ENCODE results near the gene KLK11.

Gene KLK11

DNA sequence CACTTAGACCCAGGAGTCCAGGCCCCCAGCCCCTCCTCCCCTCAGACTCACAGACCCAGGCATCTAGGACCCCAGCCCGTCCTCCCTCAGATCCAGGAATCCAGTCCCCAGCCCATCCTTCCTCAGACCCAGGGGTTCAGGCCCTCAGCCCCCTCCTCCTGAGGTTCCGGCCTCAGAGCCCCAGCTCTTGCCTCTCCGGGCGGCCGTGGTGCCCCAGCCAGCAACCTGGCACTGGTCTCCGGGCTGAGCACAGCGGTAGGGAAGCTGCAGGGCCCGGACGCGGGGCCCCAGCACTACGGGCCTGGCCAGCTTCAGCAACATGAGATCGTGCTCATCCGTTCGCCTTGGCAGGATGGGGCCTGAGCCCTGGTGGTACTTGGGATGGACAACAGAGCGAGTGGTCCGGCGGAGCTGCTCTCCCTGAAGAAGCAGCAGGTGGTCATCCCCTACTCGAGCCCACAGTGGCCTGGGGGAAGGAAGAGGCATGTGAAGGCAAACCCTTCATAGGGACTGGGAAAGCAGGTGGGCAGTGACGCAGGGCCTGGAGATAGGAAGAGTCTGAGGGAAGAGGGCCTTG, 10.6 kb downstream of the KLK11 start:
- DNase-seq (ENCODE audit: extremely low spot score), result no peak
- CTCF ChIA-PET, result interaction anchor here (0.9 kb wide), 1 partner anchor 93 kb away, joined by 3 read pairs; the partner anchor contains the start of gene CTU1
- TF ChIP-seq SUZ12 (IDR thresholded peaks at IDR 0.05) (no peak), ZNF384 (IDR thresholded peaks at IDR 0.05) (no peak), FOXK2 (IDR thresholded peaks at IDR 0.05) (no peak), ARNT (IDR thresholded peaks at IDR 0.05) (no peak), FOXA1 (IDR thresholded peaks at IDR 0.05) (no peak), NFRKB (IDR thresholded peaks at IDR 0.05) (no peak), L3MBTL2 (conservative IDR thresholded peaks at IDR 0.05) (no peak), FOXM1 (IDR thresholded peaks at IDR 0.05; ENCODE audit: borderline replicate concordance) (no peak), HDGF (IDR thresholded peaks at IDR 0.05; ENCODE audit: borderline replicate concordance) (no peak), CTBP1 (IDR thresholded peaks at IDR 0.05; ENCODE audit: borderline replicate concordance) (no peak), SP1 (IDR thresholded peaks at IDR 0.05) (no peak), ELF4 (IDR thresholded peaks at IDR 0.05) (no peak), TARDBP (IDR thresholded peaks at IDR 0.05) (no peak), BHLHE40 (IDR thresholded peaks at IDR 0.05; ENCODE audit: borderline replicate concordance) (no peak), LEF1 (IDR thresholded peaks at IDR 0.05; ENCODE audit: borderline replicate concordance) (no peak)
- TF ChIP-seq, protein P1, sequence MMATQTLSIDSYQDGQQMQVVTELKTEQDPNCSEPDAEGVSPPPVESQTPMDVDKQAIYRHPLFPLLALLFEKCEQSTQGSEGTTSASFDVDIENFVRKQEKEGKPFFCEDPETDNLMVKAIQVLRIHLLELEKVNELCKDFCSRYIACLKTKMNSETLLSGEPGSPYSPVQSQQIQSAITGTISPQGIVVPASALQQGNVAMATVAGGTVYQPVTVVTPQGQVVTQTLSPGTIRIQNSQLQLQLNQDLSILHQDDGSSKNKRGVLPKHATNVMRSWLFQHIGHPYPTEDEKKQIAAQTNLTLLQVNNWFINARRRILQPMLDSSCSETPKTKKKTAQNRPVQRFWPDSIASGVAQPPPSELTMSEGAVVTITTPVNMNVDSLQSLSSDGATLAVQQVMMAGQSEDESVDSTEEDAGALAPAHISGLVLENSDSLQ (IDR thresholded peaks at IDR 0.05), result no peak
- POLR2A ChIA-PET, result no interaction called here

DNA sequence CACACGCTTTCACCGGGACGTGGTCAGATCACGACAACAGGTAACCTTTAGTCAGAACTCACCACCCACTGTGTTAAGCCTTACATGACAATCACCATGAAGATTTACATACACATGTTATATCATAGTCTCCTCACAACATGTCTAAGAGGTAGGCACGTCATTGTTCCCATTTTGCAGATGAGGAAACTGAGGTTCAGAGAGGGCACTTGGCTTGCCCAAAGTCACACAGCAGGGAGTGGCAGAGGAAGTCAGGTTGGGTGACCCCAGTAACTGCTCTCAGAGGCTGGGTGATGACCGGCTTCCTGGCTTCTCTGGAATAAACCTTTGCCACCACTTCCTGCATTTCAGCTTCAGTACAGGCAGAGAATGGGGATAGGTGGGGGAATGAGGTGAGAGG, 12.2 kb downstream of the KLK11 start:
- no peak for TF ChIP-seq L3MBTL2 (conservative IDR thresholded peaks at IDR 0.05)
- no peak for TF ChIP-seq FOXA1 (IDR thresholded peaks at IDR 0.05)
- TF ChIP-seq FOXK2 (IDR thresholded peaks at IDR 0.05), result no peak
- no peak for TF ChIP-seq FOXM1 (IDR thresholded peaks at IDR 0.05; ENCODE audit: borderline replicate concordance)
- no peak for TF ChIP-seq BHLHE40 (IDR thresholded peaks at IDR 0.05; ENCODE audit: borderline replicate concordance)
- TF ChIP-seq LEF1 (IDR thresholded peaks at IDR 0.05; ENCODE audit: borderline replicate concordance), result no peak
- TF ChIP-seq ELF4 (IDR thresholded peaks at IDR 0.05), result no peak
- no peak for TF ChIP-seq HDGF (IDR thresholded peaks at IDR 0.05; ENCODE audit: borderline replicate concordance)
- TF ChIP-seq ARNT (IDR thresholded peaks at IDR 0.05), result no peak
- no peak for TF ChIP-seq ZNF384 (IDR thresholded peaks at IDR 0.05)
- TF ChIP-seq CTBP1 (IDR thresholded peaks at IDR 0.05; ENCODE audit: borderline replicate concordance), result no peak
- TF ChIP-seq, protein P1 (IDR thresholded peaks at IDR 0.05), result no peak
- ChIA-PET CTCF (no interaction called here), POLR2A (no interaction called here)
- DNase-seq (ENCODE audit: extremely low spot score), result no peak

DNA sequence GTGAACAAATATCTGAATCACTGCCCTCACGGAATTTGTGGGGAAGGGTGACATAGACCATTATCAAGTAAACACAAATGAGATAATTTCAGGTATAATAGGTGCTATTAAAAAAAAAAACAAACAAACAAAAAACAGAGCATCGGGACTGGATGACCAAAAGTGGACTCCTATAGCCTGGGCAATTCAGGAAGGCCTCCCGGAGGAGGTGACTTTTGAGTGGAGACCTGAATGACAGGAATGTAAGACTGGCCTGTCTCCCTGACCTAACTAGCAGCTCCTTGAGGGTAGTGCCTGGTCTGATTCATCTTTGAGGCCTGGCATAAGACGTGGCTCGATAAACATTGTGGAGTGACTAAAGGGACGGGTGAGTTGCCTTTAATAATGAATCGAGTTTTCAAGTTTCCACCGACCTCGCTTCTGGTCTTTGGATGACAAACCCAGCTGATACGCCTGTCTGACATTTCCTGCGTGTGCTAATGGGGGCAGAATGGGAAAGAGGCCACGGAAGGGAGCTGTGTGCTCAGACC, 13.7 kb downstream of the KLK11 start:
- DNase-seq (ENCODE audit: extremely low spot score), result no peak
- TF ChIP-seq FOXK2 (IDR thresholded peaks at IDR 0.05) (no peak), FOXM1 (IDR thresholded peaks at IDR 0.05; ENCODE audit: borderline replicate concordance) (no peak), ZNF384 (IDR thresholded peaks at IDR 0.05) (no peak), ARNT (IDR thresholded peaks at IDR 0.05) (no peak), SP1 (IDR thresholded peaks at IDR 0.05) (no peak), NFRKB (IDR thresholded peaks at IDR 0.05) (no peak), BHLHE40 (IDR thresholded peaks at IDR 0.05; ENCODE audit: borderline replicate concordance) (no peak), HDGF (IDR thresholded peaks at IDR 0.05; ENCODE audit: borderline replicate concordance) (no peak), FOXA1 (IDR thresholded peaks at IDR 0.05) (no peak), L3MBTL2 (conservative IDR thresholded peaks at IDR 0.05) (no peak), CTBP1 (IDR thresholded peaks at IDR 0.05; ENCODE audit: borderline replicate concordance) (no peak), SUZ12 (IDR thresholded peaks at IDR 0.05) (no peak), ELF4 (IDR thresholded peaks at IDR 0.05) (no peak), LEF1 (IDR thresholded peaks at IDR 0.05; ENCODE audit: borderline replicate concordance) (no peak)
- TF ChIP-seq, protein P1 (IDR thresholded peaks at IDR 0.05), result no peak
- POLR2A ChIA-PET, result no interaction called here
- CTCF ChIA-PET, result no interaction called here

DNA sequence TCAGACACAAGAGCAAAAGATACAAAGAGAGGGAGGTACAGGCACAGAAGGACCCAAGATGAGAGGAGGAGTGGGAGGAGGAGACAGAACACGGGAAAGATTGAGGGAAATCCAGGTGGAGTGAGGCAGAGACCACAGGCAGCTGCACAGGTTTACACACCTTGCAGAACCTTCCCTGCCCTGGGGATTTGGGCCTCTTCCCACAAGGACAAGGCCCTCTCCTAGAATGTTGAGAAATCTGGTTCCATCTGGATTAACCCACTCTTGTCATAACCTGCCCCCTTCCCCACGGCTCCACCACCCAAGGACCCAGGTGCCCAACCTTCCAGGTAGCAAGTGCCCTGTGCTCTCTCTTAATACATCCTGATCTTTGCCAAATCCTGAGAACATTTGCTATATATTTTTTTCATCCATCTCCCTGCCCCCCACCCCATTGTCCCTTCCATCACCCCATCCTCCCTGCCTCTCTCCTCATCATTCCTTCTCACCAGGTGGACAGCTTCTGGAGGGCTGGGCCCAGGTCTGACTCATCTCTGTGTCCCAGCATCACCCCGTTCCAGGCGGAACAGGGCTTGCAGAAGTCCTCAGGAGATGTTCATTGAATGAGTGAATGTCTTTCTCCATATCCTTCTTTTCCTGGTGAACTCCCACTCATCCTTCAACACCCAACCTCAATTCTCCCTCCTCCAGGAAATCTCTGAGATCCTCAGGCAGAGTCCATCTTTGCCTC, 16.2 kb downstream of the KLK11 start:
- no peak for TF ChIP-seq ARNT (IDR thresholded peaks at IDR 0.05)
- TF ChIP-seq SUZ12 (IDR thresholded peaks at IDR 0.05), result no peak
- no peak for TF ChIP-seq HDGF (IDR thresholded peaks at IDR 0.05; ENCODE audit: borderline replicate concordance)
- no peak for TF ChIP-seq SP1 (IDR thresholded peaks at IDR 0.05)
- TF ChIP-seq ZNF384 (IDR thresholded peaks at IDR 0.05), result no peak
- no peak for TF ChIP-seq FOXM1 (IDR thresholded peaks at IDR 0.05; ENCODE audit: borderline replicate concordance)
- TF ChIP-seq TARDBP (IDR thresholded peaks at IDR 0.05), result no peak
- TF ChIP-seq, protein P1 (IDR thresholded peaks at IDR 0.05), result no peak
- no peak for TF ChIP-seq BHLHE40 (IDR thresholded peaks at IDR 0.05; ENCODE audit: borderline replicate concordance)
- TF ChIP-seq FOXA1 (IDR thresholded peaks at IDR 0.05), result no peak
- TF ChIP-seq CTBP1 (IDR thresholded peaks at IDR 0.05; ENCODE audit: borderline replicate concordance), result no peak
- TF ChIP-seq L3MBTL2 (conservative IDR thresholded peaks at IDR 0.05), result no peak
- TF ChIP-seq LEF1 (IDR thresholded peaks at IDR 0.05; ENCODE audit: borderline replicate concordance), result no peak
- ChIA-PET CTCF (no interaction called here), POLR2A (no interaction called here)
- no peak for DNase-seq (ENCODE audit: extremely low spot score)
